Mesothelial cell of epicardium (in vitro differentiated cells): ENCODE measurements around the gene BBS9. TPM values are rescaled to one million over a fixed set of nuclear protein-coding genes. Genes with fewer than 3 reads are reported as not detected.
"Not testable (repeated sequence)": the region's sequence is repeated elsewhere in the genome, so short reads cannot be mapped to it uniquely, and the experiment has no call there.

ENCODE experiments used
- DNase-seq, 2 experiments: peaks; one replicate each; pipeline ENCODE4 v3.0.0; 2021; ENCODE audit warnings: low spot score in 2 of 2; ENCODE audit not compliant: unreplicated experiment in 2 of 2
- H3K27ac Mint-ChIP-seq: 2 replicates; pipeline ENCODE4 v1.8.0; 2021; ENCODE audit warnings: mixed read lengths
- H3K27me3 Mint-ChIP-seq: 2 replicates; pipeline ENCODE4 v1.8.0; 2021; ENCODE audit warnings: low read depth, mixed read lengths
- H3K36me3 Mint-ChIP-seq: 2 replicates; pipeline ENCODE4 v1.8.0; 2021; ENCODE audit warnings: mixed read lengths
- H3K4me1 Mint-ChIP-seq: 2 replicates; pipeline ENCODE4 v1.8.0; 2021; ENCODE audit warnings: mixed read lengths
- H3K4me3 Mint-ChIP-seq: 2 replicates; pipeline ENCODE4 v1.8.0; 2021; ENCODE audit warnings: mild to moderate bottlenecking, moderate library complexity, mixed read lengths
- H3K9me3 Mint-ChIP-seq: 2 replicates; pipeline ENCODE4 v1.8.0; 2021; ENCODE audit warnings: mixed read lengths
- total RNA-seq: library from RNA; stranded (reverse); gene quantifications from 3 replicates; pipeline ENCODE4 v1.2.1, GENCODE V29; 2021
- TF ChIP-seq, protein P1 (sequence below): fragments of 200-600 bp; sonication (generic); IDR thresholded peaks from one replicate; pipeline ENCODE4 v1.5.0; 2021; ENCODE audit warnings: antibody characterized with exemption; ENCODE audit not compliant: unreplicated experiment

BBS9 gene
- total RNA-seq, 1 donor from 2014 or later = 26.9 TPM

DNA sequence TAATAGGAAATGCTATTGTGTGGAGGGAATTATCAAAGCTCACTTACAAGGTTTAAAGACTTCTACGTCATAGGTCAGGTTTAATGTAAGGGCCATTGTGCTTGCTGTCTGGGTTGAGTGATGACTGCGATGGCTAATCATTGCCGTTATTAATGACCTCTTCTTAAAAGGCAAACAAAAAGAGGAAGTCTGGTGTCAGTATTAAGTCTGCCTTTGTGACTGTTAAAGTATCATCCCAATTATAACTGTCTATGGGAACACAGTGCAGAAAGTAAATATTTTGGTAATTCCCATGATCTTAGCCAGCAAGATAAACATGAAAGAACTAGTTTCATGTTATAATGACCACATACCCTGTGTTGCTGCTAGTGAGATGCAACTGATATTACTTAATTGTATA, 382.4 kb downstream of the BBS9 start:
- H3K4me3 Mint-ChIP-seq = no peak overlapping the region
- TF ChIP-seq, protein P1, sequence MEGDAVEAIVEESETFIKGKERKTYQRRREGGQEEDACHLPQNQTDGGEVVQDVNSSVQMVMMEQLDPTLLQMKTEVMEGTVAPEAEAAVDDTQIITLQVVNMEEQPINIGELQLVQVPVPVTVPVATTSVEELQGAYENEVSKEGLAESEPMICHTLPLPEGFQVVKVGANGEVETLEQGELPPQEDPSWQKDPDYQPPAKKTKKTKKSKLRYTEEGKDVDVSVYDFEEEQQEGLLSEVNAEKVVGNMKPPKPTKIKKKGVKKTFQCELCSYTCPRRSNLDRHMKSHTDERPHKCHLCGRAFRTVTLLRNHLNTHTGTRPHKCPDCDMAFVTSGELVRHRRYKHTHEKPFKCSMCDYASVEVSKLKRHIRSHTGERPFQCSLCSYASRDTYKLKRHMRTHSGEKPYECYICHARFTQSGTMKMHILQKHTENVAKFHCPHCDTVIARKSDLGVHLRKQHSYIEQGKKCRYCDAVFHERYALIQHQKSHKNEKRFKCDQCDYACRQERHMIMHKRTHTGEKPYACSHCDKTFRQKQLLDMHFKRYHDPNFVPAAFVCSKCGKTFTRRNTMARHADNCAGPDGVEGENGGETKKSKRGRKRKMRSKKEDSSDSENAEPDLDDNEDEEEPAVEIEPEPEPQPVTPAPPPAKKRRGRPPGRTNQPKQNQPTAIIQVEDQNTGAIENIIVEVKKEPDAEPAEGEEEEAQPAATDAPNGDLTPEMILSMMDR = no peak
- peaks cover 10% of the 10 kb centered on the region for H3K4me1 Mint-ChIP-seq
- H3K27me3 Mint-ChIP-seq = no peaks in the 10 kb centered on the region
- no peak overlapping the region for H3K27ac Mint-ChIP-seq
- H3K9me3 Mint-ChIP-seq = no peaks in the 10 kb centered on the region
- H3K36me3 Mint-ChIP-seq = no peaks in the 10 kb centered on the region
- DNase-seq = no peak

DNA sequence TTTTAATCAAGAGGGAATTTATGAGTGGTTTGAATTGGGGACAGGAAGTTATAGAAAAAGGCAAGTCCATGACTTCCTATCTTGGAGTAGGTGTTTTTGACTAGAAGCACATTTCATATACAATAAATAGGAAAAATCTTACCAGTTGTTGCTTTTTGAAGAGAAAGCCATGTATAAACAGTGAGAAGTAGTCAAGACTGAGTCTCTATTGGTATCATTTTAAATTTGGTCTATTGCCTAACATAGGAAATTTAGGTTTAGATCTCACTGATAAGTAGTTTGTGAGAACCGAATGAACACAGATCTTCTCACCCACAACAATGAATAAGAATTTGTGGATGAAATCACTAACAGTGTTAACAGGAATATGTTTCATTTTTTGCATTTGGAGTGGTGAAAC, 387.2 kb downstream of the BBS9 start:
- no peak overlapping the region for H3K27ac Mint-ChIP-seq
- peaks cover 5% of the 10 kb centered on the region for H3K9me3 Mint-ChIP-seq
- H3K4me3 Mint-ChIP-seq = no peak overlapping the region
- H3K4me1 Mint-ChIP-seq = peaks cover 3% of the 10 kb centered on the region
- H3K27me3 Mint-ChIP-seq = no peaks in the 10 kb centered on the region
- TF ChIP-seq, protein P1 = no peak
- H3K36me3 Mint-ChIP-seq = peaks cover 5% of the 10 kb centered on the region
- DNase-seq = no peak

DNA sequence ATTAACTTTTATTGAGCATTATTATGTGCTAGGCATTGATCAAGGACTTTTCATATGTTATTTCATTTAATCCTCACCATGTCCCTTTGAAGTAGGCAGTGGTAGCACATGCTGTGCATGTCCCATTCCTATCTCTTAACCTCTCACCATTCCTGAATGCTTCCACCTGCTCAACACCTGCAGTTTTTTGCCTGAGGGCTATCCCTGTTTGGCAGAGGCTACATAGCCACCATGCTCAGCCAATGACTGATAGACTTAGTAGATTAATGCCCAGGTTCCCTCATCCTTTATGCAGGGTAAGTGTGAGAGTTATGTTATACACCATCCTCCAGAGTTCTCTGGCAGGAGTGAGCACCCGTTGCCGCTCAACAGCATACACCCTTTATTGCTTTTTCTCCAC, 387.8 kb downstream of the BBS9 start:
- no peak overlapping the region for H3K27ac Mint-ChIP-seq
- peaks cover 5% of the 10 kb centered on the region for H3K9me3 Mint-ChIP-seq
- H3K4me1 Mint-ChIP-seq = no peaks in the 10 kb centered on the region
- no peaks in the 10 kb centered on the region for H3K27me3 Mint-ChIP-seq
- H3K4me3 Mint-ChIP-seq = no peak overlapping the region
- DNase-seq = no peak
- H3K36me3 Mint-ChIP-seq = peaks cover 5% of the 10 kb centered on the region
- TF ChIP-seq, protein P1 = no peak

DNA sequence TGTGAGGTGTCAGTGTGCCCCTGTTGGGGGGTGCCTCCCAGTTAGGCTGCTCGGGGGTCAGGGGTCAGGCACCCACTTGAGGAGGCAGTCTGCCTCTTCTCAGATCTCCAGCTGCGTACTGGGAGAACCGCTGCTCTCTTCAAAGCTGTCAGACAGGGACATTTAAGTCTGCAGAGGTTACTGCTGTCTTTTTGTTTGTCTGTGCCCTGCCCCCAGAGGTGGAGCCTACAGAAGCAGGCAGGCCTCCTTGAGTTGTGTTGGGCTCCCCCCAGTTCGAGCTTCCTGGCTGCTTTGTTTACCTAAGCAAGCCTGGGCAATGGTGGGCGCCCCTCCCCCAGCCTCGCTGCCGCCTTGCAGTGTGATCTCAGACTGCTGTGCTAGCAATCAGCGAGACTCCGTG, 397.6 kb downstream of the BBS9 start:
- Mint-ChIP-seq H3K4me3 (peak overlapping the region; percentile 73), H3K27ac (peak overlapping the region; percentile 71)
- not testable (repeated sequence) for H3K9me3 Mint-ChIP-seq, DNase-seq, H3K36me3 Mint-ChIP-seq, H3K27me3 Mint-ChIP-seq, H3K4me1 Mint-ChIP-seq

DNA sequence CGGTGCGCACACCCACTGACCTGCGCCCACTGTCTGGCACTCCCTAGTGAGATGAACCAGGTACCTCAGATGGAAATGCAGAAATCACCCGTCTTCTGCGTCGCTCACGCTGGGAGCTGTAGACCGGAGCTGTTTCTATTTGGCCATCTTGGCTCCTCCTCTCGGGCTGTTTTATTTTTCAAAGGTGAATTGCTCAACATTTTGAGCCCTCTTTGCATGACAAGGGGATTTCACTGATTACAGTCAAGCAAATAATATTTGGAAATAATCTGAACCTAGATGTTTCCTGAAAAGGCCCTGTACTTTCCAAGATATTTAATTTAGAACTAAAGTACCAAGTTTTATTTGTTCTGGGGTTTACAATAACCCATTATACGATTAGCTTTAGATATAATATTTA, 398.2 kb downstream of the BBS9 start:
- H3K27ac Mint-ChIP-seq = peak overlapping the region; percentile 71
- H3K27me3 Mint-ChIP-seq, H3K9me3 Mint-ChIP-seq: not testable (repeated sequence)

DNA sequence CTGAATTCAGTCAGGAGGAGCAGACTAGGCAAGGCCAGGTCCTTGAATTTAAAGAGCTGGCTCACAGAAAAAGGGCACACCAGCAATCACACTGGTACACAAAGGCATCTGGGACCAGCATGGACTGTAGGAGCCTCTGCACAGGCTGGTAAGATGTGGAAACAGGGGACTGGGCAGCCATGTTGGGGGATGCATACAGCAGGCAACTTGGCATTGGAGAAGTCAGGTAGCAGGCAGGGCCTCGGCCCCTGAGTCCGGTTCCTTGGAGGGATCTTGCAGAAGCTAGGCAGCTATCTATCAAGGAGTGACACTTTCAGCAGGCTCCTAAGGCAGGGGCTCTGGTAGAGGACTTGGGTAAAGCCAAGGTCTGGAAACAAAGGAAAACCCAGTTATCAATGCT, 399.7 kb downstream of the BBS9 start:
- Mint-ChIP-seq H3K27ac (no peak overlapping the region), H3K4me3 (no peak overlapping the region), H3K36me3 (peaks cover 4% of the 10 kb centered on the region), H3K9me3 (no peaks in the 10 kb centered on the region), H3K4me1 (peaks cover 3% of the 10 kb centered on the region), H3K27me3 (no peaks in the 10 kb centered on the region)
- no peak for DNase-seq
- TF ChIP-seq, protein P1 = no peak

More for the DNA sequence above, 398.2 kb downstream of the BBS9 start:
- H3K4me1 Mint-ChIP-seq, H3K36me3 Mint-ChIP-seq, DNase-seq: not testable (repeated sequence)
- H3K4me3 Mint-ChIP-seq = peak overlapping the region; percentile 73

DNA sequence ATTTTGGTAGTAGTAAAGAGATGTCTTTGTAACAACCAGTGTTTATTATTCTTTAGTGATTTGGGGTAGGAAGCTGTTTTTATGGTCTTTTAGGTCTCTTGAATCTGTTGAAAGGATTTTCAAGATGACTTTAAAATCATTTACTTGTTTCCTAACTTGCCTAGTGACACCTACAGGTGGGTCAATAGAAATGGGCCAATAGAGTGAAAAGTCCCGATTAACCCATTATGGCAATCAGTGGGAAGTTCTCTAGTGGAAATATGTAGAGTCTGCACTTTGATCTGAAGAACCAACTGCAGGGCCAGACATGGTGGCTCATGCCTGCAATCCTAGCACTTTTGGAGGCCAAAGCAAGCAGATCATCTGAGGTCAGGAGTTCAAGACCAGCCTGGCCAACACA, 401.3 kb downstream of the BBS9 start:
- H3K4me3 Mint-ChIP-seq = no peak overlapping the region
- no peak overlapping the region for H3K27ac Mint-ChIP-seq
- no peak for DNase-seq
- TF ChIP-seq, protein P1 = no peak
- peaks cover 2% of the 10 kb centered on the region for H3K36me3 Mint-ChIP-seq
- H3K27me3 Mint-ChIP-seq = no peaks in the 10 kb centered on the region
- H3K9me3 Mint-ChIP-seq = no peaks in the 10 kb centered on the region
- H3K4me1 Mint-ChIP-seq = peaks cover 16% of the 10 kb centered on the region
